ENCODE data around the gene LMO1.

GRCh38 chr11:8217136-8217535, 46.5 kb downstream of the LMO1 start:
- TF ChIP-seq EP300 (IDR thresholded peaks at IDR 0.05) (no peak), POLR2A (IDR thresholded peaks at IDR 0.05) (no peak), CTCF (IDR thresholded peaks at IDR 0.05) (no peak)
